Stomach (tissue), 4 donors: Measurements from ENCODE around the gene NEDD9.
A peak's percentile ranks its signal among the peaks of the same experiment; 100 is the strongest.

Source experiments
- EP300 ChIP-seq: sonication (generic); formaldehyde crosslinking; IDR thresholded peaks from one replicate; pipeline ENCODE4 v1.6.1; 2017; ENCODE audit warnings: antibody characterized with exemption
- POLR2A ChIP-seq, 4 donors: fragments of 450-650 bp; IDR thresholded peaks; one replicate each; pipeline ENCODE4 v1.6.1; 2016; ENCODE audit warnings: antibody characterized with exemption in 4 of 4, control low read depth in 2 of 4, mild to moderate bottlenecking in 1 of 4, moderate library complexity in 1 of 4
- POLR2AphosphoS5 ChIP-seq, 3 donors: sonication (generic); formaldehyde crosslinking; IDR thresholded peaks; one replicate each; pipeline ENCODE4 v1.6.1; 2016; ENCODE audit warnings: antibody characterized with exemption in 3 of 3
- TF ChIP-seq, protein P1 (sequence below), 7 experiments: fragments of 450-650 bp in 4 of 7; fragments of 200-600 bp in 3 of 7; sonication (generic) in 3 of 7; IDR thresholded peaks; one replicate each; pipeline ENCODE4 v1.5.1; 2016 to 2019; ENCODE audit warnings: antibody characterized with exemption in 7 of 7, control low read depth in 2 of 7, mild to moderate bottlenecking in 1 of 7

DNA sequence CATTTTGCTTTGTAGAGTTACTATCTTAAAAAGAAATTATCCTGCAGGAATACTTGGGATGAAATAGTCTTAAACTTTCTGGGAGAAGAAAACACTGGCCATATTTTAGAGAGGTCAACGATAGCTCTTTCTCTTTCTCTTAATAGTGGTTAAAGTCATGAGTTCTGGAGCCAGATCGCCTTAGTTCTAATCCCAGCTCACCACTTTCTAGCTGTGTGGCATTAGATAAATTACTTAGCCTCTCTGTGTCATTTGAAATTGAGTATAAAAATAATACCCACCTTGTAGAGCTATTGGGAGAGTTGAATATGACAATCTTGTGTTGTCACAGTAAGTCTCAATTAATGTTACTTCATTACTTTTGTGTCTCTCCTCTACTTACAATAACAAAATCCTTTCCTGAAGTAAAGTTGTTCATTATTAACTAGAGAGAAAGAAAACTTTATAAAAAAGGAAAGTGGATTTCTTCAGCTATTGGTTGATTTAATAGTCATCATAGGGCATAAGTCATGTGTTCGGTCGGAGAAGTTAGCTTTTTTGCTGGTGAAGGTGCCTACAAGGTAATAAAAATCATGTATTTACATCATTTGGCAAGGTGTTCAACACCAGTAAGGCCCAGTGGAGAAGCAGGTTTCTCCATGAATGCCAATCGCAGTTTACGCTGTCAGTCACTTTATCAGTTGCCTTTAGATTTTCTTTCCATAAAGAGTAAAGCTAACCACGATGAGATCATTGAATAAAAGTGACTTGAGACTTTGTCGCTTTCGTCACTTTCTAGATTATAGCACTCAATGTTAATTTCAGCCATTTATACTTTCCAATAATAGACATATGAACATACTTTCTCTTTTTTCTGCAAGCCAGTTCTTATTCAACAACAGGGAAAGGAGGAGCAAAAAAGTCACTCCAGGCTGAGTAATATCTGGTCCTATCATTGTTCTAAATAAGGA lies 2.0 kb downstream of the NEDD9 start:
- no peak for TF ChIP-seq EP300
- TF ChIP-seq, protein P1, sequence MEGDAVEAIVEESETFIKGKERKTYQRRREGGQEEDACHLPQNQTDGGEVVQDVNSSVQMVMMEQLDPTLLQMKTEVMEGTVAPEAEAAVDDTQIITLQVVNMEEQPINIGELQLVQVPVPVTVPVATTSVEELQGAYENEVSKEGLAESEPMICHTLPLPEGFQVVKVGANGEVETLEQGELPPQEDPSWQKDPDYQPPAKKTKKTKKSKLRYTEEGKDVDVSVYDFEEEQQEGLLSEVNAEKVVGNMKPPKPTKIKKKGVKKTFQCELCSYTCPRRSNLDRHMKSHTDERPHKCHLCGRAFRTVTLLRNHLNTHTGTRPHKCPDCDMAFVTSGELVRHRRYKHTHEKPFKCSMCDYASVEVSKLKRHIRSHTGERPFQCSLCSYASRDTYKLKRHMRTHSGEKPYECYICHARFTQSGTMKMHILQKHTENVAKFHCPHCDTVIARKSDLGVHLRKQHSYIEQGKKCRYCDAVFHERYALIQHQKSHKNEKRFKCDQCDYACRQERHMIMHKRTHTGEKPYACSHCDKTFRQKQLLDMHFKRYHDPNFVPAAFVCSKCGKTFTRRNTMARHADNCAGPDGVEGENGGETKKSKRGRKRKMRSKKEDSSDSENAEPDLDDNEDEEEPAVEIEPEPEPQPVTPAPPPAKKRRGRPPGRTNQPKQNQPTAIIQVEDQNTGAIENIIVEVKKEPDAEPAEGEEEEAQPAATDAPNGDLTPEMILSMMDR (IDR thresholded peaks at IDR 0.05) = no peak
- peak in 1 of 3 donors; percentile 32 for TF ChIP-seq POLR2AphosphoS5 (IDR thresholded peaks at IDR 0.05)
- TF ChIP-seq POLR2A (IDR thresholded peaks at IDR 0.05) = no peak
